ENCODE results near the gene C1orf122.
"Not testable (repeated sequence)": the region's sequence is repeated elsewhere in the genome, so short reads cannot be mapped to it uniquely, and the experiment has no call there.

The C1orf122 gene

DNA sequence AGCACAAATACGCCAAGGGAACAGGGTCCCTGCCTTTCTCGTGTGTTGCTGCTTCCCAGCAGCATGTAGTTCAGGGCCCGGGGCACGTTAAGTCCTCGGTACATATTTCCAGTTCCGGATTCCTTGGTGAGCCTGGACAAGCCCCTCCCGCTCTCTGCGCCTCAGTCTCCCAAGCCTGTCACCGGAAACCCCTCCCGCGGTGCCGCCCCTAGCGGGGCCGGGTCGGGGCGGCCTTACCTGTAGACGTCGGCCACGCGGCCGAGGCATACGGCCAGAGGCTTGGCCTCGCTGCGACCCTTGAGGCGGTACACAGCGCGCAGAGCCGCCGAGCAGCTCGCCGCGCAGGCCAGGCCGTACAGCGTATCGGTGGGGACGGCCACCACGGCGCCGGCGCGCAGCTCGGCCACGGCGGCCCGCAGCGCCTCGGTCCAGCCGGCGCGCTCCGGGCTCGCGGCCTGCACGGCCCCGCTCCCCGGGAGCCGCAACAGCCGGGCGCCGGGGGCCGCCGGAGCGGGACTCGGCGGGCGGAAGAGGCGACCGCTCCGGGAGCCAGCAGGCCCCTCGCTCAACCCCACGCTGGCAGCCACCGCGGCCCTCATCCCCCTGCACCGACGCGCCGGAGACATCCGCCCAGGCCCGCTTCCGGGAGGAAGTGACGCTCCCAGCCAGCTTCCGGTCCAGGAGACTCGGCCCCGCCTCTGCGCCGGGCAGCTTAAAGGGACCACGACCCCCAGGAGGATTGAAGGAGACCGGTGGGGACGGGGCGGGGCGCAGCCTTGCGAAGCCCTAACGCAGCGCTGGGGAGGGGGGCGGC, at the start of gene C1orf122, which contains the start of gene YRDC:
TSS of gene C1orf122 (plus strand) at position 236 of the 814 bp plus-strand sequence. CDS start 615 bp downstream, outside the sequence.
TSS of gene YRDC (minus strand) at position 654 of the 814 bp plus-strand sequence. CDS start at position 626, 28 bp downstream.
- H3K36me3 ChIP-seq (ENCODE audit: insufficient read depth, low read length): peaks cover 41% of the 10 kb centered on the region

DNA sequence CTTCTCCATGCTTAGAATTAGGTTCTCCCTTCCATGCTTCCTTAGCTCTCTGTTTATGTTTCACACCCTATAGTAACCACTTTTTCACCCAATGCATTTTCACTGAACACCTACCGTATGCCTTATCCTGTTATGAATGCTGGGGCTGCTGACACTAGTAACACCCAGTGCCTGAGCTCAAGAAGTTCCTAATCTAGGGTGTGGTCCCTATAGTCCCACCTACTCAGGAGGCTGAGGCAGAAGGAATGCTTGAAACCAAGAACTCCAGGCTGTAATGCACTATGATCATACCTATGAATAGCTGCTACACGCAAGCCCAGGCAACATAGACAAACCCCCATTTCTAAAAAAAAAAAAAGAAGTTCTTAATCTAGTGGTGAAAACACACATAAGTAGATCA, 48.1 kb upstream of the C1orf122 start:
- Histone ChIP-seq H3K4me1 (ENCODE audit: insufficient read depth, low read length) (no peaks in the 10 kb centered on the region), H3K36me3 (ENCODE audit: insufficient read depth, low read length) (no peaks in the 10 kb centered on the region), H3K9ac (ENCODE audit: low read depth, low read length) (no peak overlapping the region), H3K9me3 (ENCODE audit: control insufficient read depth, insufficient read depth, low read length) (no peaks in the 10 kb centered on the region)

More for the DNA sequence above, at the start of gene C1orf122, which contains the start of gene YRDC:
- Histone ChIP-seq H3K9ac (ENCODE audit: low read depth, low read length) (peak within 1 kb of the TSS; percentile 72), H3K9me3 (ENCODE audit: control insufficient read depth, insufficient read depth, low read length) (no peaks in the 10 kb centered on the region), H3K4me1 (ENCODE audit: insufficient read depth, low read length) (no peaks in the 10 kb centered on the region)

DNA sequence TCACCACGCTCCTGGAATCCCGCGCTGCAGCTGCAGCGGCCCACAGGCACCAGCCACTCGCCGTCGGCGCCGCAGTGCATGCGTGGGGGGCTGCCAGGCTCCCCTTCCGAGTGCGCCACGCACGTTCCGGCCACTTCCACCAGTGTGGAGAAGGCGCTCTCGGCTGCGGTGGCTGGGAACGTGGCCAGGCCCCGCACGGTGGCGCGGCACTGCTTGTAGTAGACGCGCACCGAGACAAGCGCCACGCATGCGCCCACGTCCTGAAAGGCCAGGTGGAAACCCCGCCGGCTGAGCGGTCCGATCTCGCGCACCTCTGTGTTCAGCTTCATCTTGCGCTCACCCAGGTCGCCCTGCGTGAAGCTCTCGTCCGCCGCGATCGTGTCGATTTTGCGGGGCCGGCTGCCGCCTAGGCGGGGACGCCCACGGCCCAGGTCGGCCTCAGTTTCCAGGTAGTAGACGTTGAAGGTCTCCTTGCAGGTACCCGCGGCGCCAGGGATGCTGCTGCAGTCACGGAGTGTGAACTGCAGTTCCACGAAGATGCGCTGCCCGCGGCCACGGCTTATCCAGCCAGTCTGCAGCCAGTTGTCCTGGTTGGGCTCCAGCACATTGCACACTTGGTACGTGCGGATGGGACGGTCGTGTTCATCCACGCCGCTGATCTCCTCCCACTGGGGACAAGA, 46.0 kb upstream of the C1orf122 start:
- Histone ChIP-seq H3K9ac (ENCODE audit: low read depth, low read length) (no peak overlapping the region), H3K9me3 (ENCODE audit: control insufficient read depth, insufficient read depth, low read length) (no peaks in the 10 kb centered on the region), H3K4me1 (ENCODE audit: insufficient read depth, low read length) (peaks cover 4% of the 10 kb centered on the region; the same call in 1 of the 2 replicates), H3K36me3 (ENCODE audit: insufficient read depth, low read length) (no peaks in the 10 kb centered on the region)

DNA sequence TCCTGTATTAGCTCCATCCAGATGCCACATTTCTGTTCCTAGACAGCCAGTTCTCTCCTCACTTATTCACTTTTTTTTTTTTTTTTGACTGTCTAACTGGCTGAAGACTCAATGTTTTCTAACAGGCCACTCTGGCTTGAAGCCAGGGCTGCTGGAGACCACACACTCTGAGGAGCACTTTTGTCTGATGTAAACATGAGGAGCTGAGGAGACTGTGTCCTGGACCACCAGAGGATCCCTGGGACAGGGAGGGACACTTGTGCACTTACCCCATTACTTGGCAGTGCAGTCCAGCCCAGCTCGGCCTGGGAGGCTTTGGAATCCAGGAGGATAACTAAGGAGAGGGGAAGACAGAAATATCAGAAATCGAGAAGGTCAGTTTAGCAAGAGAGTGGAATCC, 45.1 kb upstream of the C1orf122 start:
- peaks cover 5% of the 10 kb centered on the region; the same call in 1 of the 2 replicates for H3K4me1 ChIP-seq (ENCODE audit: insufficient read depth, low read length)
- no peak overlapping the region for H3K9ac ChIP-seq (ENCODE audit: low read depth, low read length)
- no peaks in the 10 kb centered on the region for H3K9me3 ChIP-seq (ENCODE audit: control insufficient read depth, insufficient read depth, low read length)
- H3K36me3 ChIP-seq (ENCODE audit: insufficient read depth, low read length): no peaks in the 10 kb centered on the region

DNA sequence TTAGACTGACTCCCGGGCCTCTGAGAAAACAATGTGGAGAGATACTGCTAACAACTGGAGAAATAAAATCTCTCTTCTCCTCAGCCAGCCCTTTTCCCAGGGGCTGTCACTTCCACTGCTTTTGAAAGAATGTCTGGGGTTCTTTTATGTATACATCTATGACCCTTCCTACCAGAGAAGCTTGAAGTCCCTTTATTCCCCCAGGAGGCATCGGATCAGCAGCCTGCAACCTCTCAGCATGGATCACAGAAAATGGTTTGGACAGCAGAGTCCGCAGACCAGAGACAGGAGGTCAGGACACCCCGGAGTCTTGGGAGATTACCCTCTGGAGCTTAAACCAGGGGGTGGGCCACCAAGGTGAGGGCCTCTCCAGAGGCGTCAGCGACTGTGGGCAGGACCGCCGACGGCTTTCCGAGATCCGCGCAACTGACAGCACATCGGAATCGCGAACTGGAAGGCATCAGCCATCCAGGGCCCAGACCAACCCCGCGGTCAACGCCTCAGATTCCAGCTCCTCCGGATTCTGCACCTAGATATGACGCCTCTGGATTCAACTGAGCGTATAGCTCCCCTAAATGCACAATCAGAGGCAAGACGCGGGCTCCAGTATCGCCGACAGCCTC, 43.7 kb upstream of the C1orf122 start:
- H3K36me3 ChIP-seq (ENCODE audit: insufficient read depth, low read length): no peaks in the 10 kb centered on the region
- H3K4me1 ChIP-seq (ENCODE audit: insufficient read depth, low read length): peaks cover 5% of the 10 kb centered on the region; the same call in 1 of the 2 replicates
- no peak overlapping the region for H3K9ac ChIP-seq (ENCODE audit: low read depth, low read length)
- H3K9me3 ChIP-seq (ENCODE audit: control insufficient read depth, insufficient read depth, low read length): no peaks in the 10 kb centered on the region

DNA sequence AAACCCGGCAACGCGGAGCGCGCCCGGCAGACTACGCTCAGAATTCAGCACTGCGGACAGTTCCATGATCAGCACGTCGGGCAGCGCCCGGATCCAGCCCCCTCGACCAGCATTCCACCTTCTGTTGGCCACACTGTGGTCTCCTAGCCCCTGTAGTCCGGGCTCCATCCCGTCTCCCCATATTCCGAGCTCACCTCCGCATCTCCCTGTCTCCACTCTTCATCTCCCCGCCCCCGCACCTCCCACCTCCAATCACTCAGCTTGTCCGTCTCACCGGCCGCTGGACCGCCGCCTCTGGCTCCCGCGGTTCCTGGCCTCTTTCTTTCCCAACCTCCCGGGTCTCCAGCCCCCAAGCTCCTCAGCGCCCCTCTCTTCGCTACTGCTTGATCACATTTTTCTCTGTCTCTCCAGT, 43.2 kb upstream of the C1orf122 start:
- H3K36me3 ChIP-seq (ENCODE audit: insufficient read depth, low read length): no peaks in the 10 kb centered on the region
- no peaks in the 10 kb centered on the region for H3K9me3 ChIP-seq (ENCODE audit: control insufficient read depth, insufficient read depth, low read length)
- H3K9ac ChIP-seq (ENCODE audit: low read depth, low read length): no peak overlapping the region
- H3K4me1 ChIP-seq (ENCODE audit: insufficient read depth, low read length): peaks cover 5% of the 10 kb centered on the region; the same call in 1 of the 2 replicates

DNA sequence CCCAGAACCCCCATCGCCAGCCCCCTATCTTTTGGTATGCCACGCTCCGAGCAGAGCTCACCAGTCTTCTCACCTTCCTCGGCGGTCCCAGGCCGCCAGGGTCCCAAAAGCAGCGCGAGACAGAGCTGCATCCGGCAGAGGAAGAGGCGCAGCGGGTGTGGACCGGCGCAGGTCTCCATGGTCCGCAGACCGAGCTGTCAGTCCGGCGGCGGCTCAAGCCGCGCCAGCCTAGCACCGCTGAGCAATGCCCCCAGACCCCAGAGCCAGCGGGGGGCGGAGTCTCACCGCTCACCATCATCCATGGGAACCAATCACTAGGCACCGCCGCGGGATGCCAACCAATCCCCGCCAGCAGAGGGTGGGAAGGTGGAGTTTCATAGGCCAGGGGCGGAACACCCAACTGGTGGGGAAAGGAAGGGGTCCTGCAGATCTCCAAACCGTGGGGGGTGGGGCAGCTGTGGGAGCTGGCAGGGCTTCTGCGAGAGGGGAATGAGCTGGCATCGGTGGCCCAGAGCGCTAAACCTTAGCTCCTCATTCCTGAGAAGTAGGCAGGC, 42.6 kb upstream of the C1orf122 start, which contains the start of gene EPHA10:
TSS of gene EPHA10 (minus strand) at position 233 of the 554 bp plus-strand sequence. CDS start at position 179, 54 bp downstream.
- no peak within 1 kb of the TSS; the same call in 1 of the 2 replicates for H3K9ac ChIP-seq (ENCODE audit: low read depth, low read length)
- peaks cover 5% of the 10 kb centered on the region; the same call in 1 of the 2 replicates for H3K4me1 ChIP-seq (ENCODE audit: insufficient read depth, low read length)
- no peaks in the 10 kb centered on the region for H3K36me3 ChIP-seq (ENCODE audit: insufficient read depth, low read length)

DNA sequence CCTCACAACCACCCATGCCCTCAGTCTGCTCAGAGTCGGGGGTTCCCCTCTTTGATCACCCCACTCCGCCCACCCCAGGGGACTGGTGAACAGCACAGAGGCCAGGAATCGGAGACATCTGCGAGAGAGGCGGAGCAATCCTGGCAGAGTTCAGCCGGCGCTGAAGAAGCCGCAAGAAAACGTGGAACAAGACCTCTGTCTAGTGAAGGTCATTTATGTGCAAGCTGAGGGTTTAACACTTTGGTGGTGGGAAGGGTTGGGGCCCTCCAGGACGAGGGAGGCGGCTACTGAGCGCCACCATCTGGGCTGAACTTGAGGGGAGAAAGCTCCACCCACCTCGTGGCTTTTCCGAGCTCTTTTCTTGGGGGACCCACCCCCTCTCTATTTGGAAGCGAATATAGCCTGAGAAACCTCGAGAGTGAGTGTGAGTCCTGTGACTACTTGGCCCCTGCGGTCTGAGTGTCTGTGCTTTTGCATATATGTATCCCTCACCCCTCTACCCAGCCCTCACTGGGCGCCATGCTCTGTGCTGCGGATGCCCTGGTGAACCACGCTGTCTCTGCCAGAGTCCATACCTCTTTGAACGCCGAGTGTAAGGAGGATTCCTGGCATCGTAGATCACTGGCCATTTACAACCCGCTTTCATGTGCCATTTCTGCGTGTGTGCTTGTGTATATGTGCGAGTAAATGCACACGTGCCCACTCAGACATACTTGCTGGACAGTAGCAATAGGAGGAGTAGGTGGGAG, 41.5 kb upstream of the C1orf122 start:
- H3K4me1 ChIP-seq (ENCODE audit: insufficient read depth, low read length): peaks cover 5% of the 10 kb centered on the region; the same call in 1 of the 2 replicates
- no peak overlapping the region for H3K9ac ChIP-seq (ENCODE audit: low read depth, low read length)
- no peaks in the 10 kb centered on the region for H3K36me3 ChIP-seq (ENCODE audit: insufficient read depth, low read length)
- H3K9me3 ChIP-seq (ENCODE audit: control insufficient read depth, insufficient read depth, low read length): no peaks in the 10 kb centered on the region

More for the DNA sequence above, 42.6 kb upstream of the C1orf122 start, which contains the start of gene EPHA10:
- no peaks in the 10 kb centered on the region for H3K9me3 ChIP-seq (ENCODE audit: control insufficient read depth, insufficient read depth, low read length)

DNA sequence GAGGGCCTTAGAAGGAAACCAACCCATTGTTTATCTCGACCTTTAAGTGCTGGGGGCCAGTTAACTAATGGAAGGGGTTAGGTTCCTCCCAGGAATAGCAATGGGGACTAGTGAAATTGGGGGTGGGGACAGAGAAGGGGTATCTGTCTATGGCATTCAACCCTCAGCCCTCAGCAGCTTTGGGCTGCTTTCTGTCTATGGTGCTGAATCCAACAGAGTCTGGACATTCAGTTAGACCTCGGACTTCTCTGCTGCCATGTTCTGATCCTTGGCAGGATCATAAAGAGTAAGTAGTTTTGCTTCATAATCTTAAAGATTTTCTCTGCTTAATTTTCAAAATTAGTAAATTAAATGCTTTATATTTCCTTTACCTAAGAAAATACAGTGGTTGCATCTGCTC, 40.1 kb upstream of the C1orf122 start:
- no peak overlapping the region for H3K9ac ChIP-seq (ENCODE audit: low read depth, low read length)
- H3K9me3 ChIP-seq (ENCODE audit: control insufficient read depth, insufficient read depth, low read length): no peaks in the 10 kb centered on the region
- no peaks in the 10 kb centered on the region for H3K36me3 ChIP-seq (ENCODE audit: insufficient read depth, low read length)
- peaks cover 5% of the 10 kb centered on the region; the same call in 1 of the 2 replicates for H3K4me1 ChIP-seq (ENCODE audit: insufficient read depth, low read length)

DNA sequence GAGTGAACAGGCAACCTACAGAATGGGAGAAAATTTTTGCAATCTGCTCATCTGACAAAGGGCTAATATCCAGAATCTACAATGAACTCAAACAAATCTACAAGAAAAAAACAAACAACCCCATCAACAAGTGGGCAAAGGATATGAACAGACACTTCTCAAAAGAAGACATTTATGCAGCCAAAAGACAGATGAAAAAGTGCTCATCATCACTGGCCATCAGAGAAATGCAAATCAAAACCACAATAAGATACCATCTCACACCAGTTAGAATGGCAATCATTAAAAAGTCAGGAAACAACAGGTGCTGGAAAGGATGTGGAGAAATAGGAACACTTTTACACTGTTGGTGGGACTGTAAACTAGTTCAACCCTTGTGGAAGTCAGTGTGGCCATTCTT, 36.1 kb upstream of the C1orf122 start:
- not testable (repeated sequence) for H3K4me1 ChIP-seq (ENCODE audit: insufficient read depth, low read length); H3K9ac ChIP-seq (ENCODE audit: low read depth, low read length); H3K9me3 ChIP-seq (ENCODE audit: control insufficient read depth, insufficient read depth, low read length); H3K36me3 ChIP-seq (ENCODE audit: insufficient read depth, low read length)

DNA sequence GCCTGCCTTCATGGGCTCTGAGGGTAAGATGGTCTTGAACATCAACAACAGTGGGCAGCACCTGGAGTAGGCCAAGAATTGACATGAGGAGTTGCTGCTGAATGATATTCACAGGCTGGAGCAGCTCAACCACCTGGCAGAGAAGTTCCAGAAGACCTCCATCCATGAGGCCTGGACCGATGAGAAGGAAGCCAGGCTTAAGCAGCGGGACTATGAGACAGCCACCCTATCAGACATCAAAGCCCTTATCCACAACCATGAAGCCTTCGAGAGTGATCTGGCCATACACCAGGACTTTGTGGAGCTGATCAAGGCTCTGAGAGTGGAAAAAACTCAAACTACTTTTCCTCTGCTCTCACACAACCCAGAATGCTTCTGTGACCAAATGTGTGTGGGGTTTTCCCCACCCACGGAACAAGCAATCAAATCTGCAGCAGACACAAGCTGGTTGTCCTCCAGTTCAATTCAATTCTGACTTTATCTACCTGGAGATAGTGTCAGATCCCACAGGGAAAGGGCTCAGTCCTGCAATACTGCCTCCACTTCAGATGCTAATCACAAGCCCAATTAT, 30.6 kb upstream of the C1orf122 start:
- Histone ChIP-seq H3K9me3 (ENCODE audit: control insufficient read depth, insufficient read depth, low read length) (no peaks in the 10 kb centered on the region), H3K4me1 (ENCODE audit: insufficient read depth, low read length) (no peaks in the 10 kb centered on the region), H3K36me3 (ENCODE audit: insufficient read depth, low read length) (no peaks in the 10 kb centered on the region), H3K9ac (ENCODE audit: low read depth, low read length) (no peak overlapping the region)

DNA sequence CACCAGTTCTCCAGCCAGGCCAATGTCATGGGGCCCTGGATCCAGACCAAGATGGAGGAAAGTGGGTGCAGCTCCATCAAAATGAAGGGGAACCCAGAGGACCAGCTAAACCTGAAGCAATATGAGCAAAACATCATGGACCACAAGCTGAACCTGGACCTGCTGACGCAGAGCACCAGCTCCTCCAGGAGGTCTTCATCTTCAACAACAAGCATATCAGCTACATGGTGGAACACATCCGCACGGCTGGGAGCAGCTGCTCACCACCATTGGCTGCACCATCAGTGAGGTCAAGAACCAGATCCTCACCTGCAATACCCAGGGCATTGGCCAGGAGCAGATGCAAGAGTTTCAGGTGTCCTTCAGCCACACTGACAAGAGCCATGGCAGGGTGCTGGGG, 28.9 kb upstream of the C1orf122 start:
- Histone ChIP-seq H3K4me1 (ENCODE audit: insufficient read depth, low read length) (no peaks in the 10 kb centered on the region), H3K36me3 (ENCODE audit: insufficient read depth, low read length) (no peaks in the 10 kb centered on the region), H3K9ac (ENCODE audit: low read depth, low read length) (no peak overlapping the region), H3K9me3 (ENCODE audit: control insufficient read depth, insufficient read depth, low read length) (no peaks in the 10 kb centered on the region)

DNA sequence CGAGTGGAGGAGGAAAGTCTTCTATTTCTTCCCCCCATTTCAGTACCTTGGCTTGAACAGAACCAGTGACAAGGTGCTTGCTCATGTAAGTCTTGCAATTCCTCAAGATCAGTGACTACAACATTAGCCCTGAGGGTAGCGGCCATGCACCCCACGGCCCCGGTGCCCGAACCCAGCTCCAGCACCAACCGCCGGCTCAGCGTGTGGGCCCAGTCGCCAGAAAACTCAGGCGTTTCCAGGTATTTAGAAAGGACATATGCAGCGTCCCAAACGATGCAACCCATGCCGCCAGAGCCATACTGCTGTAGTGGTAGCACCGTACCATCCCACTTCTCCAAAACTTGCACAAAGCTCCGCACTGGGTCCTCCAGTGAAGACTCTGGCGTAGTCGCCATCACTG, 25.1 kb upstream of the C1orf122 start:
- Histone ChIP-seq H3K9me3 (ENCODE audit: control insufficient read depth, insufficient read depth, low read length) (no peaks in the 10 kb centered on the region), H3K36me3 (ENCODE audit: insufficient read depth, low read length) (no peaks in the 10 kb centered on the region), H3K9ac (ENCODE audit: low read depth, low read length) (no peak overlapping the region), H3K4me1 (ENCODE audit: insufficient read depth, low read length) (no peaks in the 10 kb centered on the region)
